NCI-H2081 treated with DMSO at 0.1 percent for 48 hours (cell line): ENCODE measurements around the gene TMEM54.

Experiments
- DNase-seq: peaks from one replicate; lab custom pipeline; 2025; lab: John Stamatoyannopoulos, UW

The TMEM54 gene

DNA sequence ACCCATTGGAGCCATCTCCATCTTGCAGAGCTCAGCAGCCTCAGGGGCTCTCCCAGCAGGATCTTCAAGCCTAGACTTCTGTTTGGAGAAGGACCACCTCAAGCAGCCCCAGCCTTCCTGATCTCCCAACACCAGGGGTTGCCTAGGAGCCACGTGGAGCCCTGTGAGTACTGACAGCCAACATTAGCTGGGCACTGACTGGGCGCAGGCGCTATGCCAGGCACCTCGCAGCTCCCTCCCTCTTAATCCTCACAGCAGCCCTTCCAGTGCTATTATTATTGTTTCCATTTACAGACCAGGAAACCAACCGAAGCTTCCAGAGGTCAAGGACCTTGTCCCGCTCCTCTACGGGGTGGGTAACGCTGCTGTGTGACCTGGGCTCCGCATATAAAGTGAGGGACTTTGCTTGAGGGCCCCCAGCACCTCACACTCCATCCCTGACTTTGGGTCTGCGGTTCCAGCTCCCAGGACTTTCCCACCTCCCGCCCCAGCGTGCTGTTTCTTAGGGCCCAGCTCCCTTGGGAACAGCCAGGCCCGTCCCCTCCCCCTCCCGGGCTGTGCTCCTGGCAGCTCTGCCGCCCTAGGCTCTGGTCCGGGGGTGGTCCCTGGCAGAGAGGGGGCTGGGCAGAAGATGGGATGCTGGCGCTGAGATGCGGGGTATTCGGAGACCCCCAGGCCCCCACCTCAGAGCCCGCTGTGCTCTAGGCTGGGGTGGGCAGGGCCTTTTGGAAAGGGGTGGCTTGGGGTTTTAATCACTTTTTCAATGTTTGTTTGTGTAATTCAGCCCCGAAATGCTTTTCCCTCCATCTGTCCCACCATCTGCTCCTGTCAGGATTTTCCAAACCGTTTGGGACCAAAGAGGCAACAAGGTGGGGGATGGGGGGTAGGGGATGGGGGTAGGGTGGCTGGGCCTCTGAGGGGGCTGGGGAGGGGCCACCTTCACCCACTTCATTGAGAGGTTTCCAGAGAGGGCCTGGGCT lies 19.0 kb downstream of the TMEM54 start:
- no peak for DNase-seq

DNA sequence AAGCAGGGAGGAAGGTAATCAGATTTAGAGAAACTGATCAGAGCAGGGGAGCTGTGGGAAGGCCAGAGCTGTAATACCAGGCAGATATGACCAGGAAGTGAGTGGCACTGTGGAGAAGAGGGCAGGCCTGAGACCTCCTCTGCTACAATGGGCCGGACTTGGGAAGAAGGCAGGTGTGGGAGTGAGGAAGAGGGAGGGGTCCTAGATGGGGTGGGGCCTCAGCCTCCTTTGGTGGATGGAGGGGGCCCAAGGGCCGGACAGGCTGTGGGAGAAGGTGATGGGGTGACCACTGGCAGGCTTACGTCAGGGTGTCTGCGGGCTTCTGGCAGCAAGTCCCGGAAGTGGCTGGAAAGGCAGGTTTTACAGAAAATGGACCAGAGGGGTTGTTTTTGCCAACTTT lies 19.9 kb downstream of the TMEM54 start:
- DNase-seq: no peak

DNA sequence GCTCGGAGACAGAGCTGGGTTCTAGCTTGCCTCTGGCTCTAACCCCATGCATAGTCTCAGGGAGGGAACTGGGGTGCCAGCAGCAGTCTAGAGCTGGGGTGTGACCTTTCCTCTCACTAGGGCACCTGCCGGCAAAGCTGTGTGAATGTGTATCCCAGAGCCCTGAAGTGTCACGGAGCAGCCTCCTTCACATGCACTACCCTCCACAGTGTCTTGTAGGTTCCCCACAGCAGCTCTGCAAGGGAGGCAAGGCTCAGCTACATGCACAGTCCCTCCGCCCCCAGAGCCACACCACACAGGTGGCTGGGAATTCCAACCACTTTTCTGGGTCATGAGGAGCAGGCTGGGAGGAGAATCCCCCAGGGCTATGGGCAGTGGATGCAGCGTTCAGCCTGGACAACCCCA lies 22.6 kb downstream of the TMEM54 start:
- no peak for DNase-seq

DNA sequence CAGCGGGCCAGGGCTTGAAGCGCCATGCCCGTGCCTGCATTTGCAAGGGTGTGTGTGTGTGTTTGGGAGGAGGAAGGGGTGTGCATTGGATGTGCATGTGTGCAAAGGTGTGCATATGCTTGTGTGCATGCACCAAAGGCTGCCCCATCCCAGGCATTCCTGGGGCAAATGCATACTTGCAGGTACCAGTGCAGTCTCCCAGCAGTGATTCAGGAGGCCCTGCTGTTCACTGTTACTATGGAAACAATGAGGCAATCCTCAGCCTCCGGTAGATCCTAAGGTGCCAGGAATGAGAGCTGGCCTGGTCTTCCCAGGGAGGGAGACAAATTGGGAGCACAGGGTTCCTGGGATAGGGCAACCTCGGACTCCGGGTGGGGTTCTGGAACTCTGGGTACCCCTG lies 23.0 kb downstream of the TMEM54 start:
- no peak for DNase-seq

DNA sequence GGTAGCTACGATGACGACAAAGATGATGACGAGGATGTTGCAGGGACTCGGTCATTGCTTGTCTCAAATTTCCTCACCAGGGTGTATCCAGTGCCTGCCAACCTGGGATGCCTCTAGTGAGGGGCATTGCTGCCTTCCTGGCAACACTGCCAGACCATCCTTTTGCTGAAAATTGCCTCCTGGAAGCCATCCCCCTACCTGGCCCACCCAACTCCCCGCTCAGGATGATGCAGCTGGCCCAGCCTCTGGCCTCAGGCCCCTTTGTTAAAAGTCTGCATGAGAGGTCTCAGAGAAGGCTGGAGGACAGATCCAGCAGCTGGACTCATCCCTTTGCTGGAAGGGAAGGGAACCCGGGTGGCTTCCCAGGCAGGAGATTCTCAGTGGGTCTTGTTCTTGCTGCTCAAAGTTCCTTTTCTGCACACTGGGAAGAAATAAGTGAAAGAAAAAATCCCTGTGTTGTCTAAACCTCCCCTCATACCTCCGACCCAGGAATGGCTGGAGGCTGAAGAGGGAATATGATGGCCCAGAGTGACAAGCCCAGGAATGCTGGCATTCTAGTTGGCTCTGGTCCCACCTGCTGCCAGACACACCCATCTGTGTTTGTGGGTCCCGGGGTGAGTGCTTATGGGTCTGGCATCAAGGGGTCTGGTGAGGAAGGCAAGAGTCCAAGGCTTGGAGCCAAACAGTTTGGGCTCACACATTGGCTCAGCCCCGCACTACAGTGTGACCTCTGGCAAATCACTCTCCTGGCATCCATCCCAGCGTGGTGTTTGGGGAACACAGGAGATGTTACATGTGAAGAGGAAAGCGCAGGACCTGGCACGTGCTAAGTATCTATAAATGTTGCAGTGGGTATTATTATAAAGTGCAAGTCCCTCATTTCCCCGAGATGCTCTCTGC lies 23.7 kb downstream of the TMEM54 start:
- DNase-seq: no peak

DNA sequence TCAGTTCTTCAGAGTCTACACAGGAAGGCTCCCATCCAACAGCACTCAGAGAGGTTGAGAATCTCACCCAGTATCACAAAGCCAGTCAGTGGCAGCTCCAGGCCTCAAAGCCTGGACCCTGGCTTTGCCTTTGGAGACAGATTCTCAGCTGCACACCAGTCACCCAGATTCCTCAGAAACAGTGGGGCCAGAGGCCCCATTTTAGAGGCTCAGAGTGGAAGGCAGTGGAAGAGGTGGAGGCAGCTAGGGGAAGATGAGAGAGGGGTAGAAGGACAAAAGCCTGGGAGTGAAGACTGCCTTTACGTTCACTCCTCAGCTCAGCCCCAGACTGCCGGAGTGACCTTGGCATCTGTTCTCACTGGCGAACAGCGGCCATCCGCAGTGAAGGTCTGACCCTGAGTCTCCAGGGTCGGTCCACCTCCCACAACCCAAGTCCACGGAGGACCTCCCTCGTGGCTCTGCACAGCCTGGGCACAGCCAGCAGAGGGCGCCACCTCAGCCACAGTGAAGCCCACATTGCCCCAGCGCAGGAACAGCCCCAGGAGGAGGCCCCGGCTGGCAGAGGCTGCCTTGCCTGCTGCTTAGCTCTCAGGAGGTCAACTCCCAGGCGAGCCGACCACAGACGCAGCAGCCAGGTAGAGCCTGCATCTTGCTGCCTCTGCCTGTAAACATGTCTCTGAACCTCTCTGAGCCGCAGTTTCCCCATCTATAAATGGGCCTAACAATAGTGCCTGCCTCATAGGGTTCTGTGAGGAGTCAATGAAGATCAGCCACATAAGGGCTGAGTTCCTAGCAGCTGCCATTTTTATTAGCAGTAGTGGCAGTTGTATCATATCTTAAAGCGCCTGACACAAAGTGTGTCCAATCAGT lies 24.6 kb downstream of the TMEM54 start:
- no peak for DNase-seq

DNA sequence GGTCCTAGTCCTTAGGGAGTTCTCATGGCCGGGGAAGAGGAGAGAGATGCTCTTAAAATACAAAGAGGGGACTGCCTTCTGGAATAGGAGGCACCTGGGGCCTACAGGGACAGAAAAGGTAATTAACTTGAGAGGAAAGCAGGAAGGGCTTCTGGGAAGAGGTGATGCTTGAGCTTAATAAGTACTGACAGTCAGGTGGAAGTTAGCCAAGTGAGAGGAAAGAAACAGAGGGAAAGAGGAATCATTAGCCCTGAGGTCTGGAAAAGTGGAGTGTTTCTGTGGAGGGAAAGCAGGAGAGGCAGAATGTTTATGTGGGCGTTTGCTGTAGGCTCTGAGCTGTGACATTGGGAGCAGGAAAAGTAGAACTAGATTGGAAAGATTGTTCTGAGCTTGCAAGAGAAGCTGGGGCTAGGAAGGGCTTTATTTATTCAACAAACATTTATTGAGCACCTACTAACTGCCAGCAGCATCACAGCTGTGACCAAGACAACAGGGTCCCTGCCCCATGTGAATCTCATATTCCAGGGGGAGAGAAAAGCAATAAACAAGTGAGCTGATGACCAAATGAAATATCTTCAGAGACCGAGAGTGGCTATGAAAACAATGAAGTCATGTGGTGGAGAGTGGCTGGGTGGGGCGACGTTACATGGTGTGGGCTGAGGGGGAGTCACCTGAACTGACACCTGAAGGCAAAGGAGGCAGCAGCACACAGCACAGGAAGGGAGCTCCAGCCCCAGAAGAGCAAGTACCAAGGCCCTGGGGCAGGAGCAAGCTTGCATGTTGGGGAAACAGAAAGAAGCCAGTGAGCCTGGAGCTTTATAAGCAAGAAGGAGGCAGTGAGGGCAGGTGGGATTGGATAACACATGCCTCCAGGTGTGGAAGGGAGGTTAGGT lies 26.1 kb downstream of the TMEM54 start:
- no peak for DNase-seq

DNA sequence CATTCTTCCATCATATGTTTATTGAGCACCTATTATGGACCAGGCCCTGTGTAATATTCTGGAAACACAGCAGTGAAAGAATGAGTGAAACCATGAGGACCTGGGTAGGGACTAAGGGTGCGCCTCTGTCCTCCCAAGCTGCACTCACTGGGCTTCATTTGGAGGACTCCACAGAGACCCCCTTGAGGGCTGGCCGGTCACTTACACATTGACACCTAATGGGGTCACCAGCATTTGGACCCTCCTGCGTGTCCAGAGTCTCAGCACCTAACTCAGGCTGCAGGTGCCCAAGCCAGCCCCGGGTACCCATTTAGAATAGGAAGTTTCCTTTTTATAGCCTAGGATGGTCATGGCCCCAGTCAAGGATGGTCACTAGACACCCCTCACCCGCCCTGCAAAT lies 27.7 kb downstream of the TMEM54 start:
- no peak for DNase-seq

DNA sequence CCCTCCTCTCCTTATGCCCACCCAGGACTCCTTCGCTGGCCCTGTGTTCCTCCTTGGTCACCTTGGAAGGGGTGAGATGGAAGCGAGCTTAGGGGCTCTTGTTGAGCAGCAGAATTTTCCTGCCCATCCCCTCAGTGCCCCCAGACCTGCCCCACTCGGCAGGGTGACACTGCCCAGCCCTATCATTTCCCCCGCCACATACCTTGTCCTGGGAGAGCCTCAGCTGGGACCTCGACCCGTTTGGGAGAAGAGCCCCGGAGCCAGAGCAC lies 29.1 kb downstream of the TMEM54 start:
- no peak for DNase-seq

DNA sequence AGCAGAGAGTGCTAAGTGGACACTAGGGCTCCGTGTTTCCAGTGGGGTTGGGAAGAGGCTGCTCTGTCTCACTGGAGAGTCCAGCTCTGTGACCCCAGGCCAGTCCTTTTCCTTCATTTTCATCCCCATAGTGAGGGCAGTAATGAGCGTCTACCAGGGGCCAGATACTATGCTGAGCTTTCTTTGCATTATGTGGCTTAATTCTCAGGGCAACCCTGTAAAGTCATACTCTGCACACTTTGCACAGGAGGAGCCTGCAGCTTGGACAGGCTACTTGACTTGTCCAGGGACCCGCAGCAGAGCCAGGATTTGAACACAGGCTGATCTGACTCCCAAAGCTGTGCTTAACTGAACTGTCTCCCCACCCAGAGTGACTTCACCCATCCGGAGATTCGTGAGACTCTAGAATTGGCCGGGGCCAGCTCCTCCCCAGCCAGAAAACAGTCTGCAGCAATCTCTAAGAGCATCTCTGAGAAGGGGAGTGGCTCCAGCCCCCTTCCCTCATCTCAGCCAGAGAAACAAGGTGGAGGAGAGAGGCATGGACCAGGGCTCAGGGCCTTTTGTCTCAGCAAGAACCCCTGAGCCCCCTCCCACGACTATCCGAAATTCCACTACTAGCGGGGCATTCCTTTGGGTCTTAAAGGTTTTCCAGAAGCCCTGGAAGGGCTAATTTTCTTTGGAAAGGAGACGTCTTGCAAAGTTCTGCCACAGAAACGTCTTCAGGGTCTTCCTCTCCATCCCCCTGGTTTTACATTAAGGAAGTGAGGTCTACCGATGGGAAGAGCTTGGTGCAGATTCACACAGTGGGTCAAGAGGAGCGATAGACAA lies 29.6 kb downstream of the TMEM54 start:
- no peak for DNase-seq

DNA sequence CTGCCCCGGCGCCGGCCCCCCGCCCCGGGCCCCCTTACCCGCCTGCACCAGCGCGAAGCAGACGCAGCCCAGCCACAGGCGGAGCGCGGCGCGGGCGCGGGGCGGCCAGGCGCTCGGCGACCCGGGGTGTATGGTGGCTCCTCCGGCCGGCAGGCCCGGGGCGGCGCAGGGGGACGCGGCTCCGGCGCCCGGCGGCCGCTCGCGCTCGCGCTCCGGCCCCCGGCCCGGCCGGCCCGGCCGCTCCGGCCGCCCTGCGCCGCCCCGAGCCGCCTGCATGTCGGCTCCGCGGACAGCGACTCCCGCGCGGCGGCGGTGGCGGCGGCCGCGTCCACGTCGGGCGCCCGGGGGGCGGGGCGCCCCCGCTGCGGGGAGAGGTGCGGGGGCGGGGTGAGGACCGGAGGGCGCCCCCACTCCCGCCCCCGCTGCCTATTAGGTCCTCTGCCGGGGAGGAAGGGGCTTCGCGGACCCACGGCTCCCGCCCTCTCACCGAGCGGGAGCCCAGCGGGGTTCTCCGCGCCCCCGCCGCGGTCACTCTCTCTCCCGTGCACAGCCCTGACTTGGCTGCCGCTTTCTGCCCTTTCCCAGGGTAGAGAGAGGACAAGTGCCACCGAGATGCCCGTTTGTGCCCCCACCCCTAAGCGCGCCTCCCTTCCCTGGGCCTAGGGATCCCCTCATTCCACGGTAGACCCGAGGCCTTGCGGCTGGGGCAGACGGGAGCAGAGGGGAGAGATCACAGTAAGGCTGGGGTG lies 30.4 kb downstream of the TMEM54 start, which contains the start of gene FNDC5:
Gene FNDC5 (minus strand): TSS at position 298 of the 749 bp plus-strand sequence.
- DNase-seq: no peak

DNA sequence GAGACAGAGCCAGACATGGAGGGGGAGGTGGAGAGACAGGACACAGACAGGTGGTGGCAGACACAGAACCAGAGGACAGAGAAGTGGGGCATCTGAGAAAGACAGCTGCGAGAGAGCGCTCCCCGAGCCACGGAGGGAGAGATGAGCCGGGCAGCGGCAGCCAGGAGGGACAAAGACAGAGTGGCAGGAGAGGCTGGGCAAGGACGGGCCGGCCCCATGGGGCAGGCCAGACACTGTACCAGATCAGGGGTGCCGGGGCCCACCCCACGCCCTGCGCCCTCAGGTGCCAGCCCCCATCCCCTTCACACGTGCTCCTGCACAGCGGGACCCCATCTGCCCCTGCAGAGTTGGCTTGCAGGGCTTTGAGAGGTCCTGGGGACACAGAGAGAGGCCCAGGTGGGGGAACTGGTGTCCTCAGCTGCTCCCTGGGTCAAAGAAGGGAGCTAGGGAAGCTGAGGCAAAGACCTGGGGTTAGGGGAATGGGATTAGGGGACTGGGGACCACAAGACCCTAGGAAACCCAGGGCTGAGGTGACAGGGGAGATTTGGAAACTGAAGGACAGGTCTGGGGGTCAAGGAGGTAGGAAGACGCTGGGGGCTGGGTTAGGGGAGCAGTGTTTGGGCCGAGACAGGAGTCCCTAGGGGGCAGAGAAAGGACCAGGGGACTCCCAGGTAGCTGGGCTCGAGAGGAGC lies 31.1 kb downstream of the TMEM54 start:
- DNase-seq: no peak

DNA sequence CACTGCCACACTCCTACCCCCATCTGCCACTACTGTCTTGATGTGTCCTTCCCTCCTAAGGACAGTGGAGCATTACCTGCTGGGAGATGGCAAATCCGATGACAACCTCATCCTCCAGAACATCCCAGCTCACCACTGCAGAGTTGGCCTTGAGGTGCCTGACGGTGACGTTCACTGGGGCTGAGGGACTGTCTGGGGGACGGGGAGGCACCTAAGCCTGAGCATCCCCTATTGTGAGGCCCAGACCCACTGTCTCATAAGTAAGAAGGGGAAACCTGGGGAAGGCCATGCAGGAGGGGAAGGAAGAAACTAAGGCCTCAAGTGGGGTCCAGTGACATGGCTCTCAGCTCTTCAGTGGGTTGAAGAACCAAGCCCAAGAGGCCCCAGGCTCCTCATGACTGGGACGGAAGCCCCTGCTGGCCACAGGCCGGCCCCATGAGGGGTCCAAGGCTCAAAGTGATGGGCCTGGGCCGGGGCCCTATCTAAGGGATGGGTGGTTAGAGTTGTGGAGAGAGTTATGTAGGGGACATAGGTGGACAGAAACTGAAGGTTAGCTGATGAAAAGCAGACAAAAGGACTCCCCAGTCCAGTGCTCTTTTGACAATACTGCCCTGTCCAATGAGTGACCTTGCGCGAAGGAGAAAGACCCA lies 32.3 kb downstream of the TMEM54 start:
- no peak for DNase-seq

DNA sequence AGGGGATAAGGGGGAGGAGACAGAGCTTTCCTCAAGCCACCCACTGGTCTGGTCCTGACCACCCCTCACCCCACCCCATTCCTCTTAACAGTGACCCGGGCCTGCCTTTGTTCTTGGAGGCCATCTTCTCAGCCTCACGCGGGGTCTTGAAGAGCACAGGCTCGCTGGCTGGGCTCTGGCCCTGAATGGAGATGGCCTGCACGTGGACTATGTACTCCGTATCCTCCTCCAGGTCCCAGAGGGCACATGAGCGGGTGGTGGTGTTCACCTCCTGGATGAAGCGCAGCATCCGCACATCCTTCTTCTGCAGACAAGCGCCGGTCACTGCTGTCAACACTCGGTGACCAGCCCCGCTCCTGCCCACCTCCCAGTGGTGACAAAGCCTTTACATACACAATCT lies 33.1 kb downstream of the TMEM54 start:
- DNase-seq: no peak

DNA sequence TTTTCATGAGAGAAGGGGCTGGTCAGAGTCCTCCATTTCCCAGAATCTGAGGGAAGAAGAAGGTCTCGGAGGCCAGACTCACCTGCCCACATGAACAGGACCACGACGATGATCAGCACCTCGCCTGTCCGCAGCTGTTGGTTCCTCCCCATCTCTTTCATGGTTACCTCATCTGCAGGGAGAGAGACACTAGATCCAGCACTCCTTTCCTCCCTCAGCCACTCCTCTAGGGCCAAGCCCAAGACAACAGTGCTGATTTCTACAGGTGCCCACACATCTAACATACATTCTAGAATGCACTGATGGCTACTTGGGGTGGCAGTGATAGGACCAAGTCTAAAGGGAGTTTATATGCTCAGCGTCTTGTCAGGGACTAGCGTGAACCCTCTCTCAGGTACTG lies 33.5 kb downstream of the TMEM54 start:
- no peak for DNase-seq

DNA sequence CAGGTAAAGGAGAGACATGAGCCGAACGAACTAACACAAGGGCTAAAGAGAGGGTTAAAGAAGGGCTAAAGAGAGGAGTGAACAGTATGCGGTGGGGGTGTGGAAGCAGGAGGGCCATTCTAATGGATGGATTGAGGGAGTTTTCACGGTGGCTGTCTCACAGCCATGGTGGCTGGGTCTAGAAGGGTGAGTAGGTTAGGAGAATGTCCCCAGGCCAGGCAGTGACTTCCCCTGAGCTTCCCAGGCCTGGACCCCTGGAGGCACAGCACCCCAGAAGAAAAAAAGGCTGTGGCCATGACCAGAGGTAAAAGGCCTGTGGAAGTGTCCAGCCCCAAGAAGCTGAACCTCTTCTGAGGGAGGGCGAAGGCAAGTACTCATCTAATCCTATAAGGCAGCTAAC lies 34.0 kb downstream of the TMEM54 start:
- no peak for DNase-seq

DNA sequence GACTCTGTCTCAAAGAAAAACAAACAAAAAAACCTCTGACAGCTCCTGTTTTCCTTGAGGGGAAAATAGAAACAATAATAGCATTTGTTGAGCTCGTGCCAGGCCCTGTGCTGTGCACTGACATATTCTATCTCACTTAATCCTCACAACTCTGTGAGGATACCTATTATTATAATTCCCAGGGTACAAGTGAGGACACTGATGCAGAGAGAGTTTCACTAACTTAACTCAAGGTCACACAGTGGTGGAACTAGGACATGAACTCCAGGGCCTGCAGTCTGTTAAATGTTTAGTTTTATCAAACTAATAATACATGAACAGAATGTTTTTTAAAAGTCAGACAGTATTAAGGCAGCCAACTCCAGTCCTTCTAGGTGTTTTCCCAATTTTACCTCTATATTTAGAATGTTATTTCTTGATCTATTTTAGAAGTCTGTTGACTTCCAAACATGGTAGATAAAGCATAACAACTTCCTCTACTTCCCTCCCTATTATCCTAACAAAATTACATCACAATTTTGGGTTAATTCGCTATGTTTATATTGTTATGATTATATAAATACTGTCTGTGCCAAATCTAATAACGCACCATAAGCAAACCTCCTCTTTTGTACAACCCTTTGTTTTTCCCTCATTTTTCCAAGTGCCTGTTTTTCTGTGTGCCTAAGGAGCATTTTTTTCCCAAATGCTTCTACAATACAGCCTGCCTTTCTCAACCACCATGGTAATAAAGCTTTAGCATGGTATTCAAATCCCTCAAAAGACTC lies 35.4 kb downstream of the TMEM54 start:
- DNase-seq: no peak
